Activated naive CD8-positive, alpha-beta T cell treated with anti-CD3 and anti-CD28 coated beads for 36 hours (primary cell): ENCODE data around the gene ODF2. TPM values are rescaled to one million over a fixed set of nuclear protein-coding genes. Genes with fewer than 3 reads are reported as not detected.

Experiments used
- DNase-seq: peaks from one replicate; pipeline ENCODE4 v3.0.0; 2021
- H3K27ac Mint-ChIP-seq: one replicate; pipeline ENCODE4 v1.8.0; 2022; ENCODE audit warnings: mild to moderate bottlenecking, moderate library complexity, mixed read lengths
- H3K27me3 Mint-ChIP-seq: one replicate; pipeline ENCODE4 v1.8.0; 2022; ENCODE audit warnings: mild to moderate bottlenecking, mixed read lengths
- H3K36me3 Mint-ChIP-seq: one replicate; pipeline ENCODE4 v1.8.0; 2021; ENCODE audit warnings: mild to moderate bottlenecking, mixed read lengths
- H3K4me1 Mint-ChIP-seq: one replicate; pipeline ENCODE4 v1.8.0; 2021; ENCODE audit warnings: mixed read lengths
- H3K4me3 Mint-ChIP-seq: one replicate; pipeline ENCODE4 v1.8.0; 2022; ENCODE audit warnings: mild to moderate bottlenecking, moderate library complexity, mixed read lengths
- H3K9me3 Mint-ChIP-seq: one replicate; pipeline ENCODE4 v1.8.0; 2022; ENCODE audit warnings: mixed read lengths
- total RNA-seq, 2 experiments: library from RNA; stranded (reverse); gene quantifications; one replicate each; pipeline ENCODE4 v1.2.3, GENCODE V29; 2021

ODF2 gene
- total RNA-seq, 2 experiments from 2014 or later: 72.7 to 76.1 TPM

DNA sequence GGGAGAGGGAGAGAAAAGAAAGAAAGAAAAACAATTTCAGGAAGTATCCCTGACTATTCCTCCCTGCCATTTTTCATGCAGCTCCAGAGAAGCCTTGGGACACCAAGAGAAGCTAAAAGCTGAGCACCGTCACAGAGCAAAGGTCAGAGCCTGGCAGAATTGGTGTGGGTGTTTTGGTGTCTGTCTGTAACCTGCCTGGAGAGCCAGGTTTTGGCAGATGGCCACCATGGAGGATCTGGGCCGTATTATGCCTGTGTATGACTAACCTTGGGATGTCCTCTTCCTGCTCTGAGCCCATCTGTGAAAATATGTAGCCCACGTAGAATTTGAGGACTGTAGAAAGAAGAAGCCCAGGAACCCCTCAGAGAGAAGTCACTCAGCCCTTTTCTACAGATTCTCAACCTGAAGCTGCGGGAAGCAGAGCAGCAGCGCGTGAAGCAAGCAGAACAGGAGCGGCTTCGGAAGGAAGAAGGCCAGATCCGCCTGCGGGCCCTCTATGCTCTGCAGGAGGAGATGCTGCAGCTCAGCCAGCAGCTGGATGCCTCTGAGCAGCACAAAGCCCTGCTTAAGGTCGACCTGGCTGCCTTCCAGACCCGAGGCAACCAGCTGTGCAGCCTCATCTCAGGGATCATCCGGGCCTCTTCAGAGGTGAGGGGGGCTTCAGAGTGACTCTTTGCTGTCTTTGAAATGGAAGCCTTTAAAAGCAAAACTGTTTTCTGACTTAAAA is 67.6 kb downstream of the ODF2 start:
- DNase-seq: no peak
- Mint-ChIP-seq H3K27me3 (no peaks in the 10 kb centered on the region), H3K4me3 (no peak overlapping the region), H3K27ac (peak overlapping the region; percentile 7), H3K36me3 (peaks cover 13% of the 10 kb centered on the region), H3K9me3 (peaks cover 4% of the 10 kb centered on the region), H3K4me1 (no peaks in the 10 kb centered on the region)

DNA sequence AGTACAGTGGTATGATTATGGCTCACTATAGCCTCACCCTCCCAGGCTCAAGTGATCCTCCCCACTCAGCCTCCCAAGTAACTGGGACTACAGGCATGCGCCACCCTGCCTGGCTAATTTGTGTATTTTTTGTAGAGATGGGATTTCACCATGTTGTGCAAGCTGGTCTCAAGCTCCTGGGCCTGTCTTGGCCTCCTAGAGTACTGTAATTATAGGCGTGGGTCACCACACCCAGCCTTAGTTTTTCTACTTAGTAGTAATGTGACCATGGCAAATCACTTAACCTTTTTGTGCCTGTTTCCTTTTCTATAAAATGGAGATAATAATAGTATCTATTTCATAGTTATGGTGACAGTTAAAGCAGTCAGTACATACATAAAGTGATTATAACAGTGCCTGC is 70.9 kb downstream of the ODF2 start:
- H3K36me3 Mint-ChIP-seq: peaks cover 11% of the 10 kb centered on the region
- no peak for DNase-seq
- no peak overlapping the region for H3K27ac Mint-ChIP-seq
- no peaks in the 10 kb centered on the region for H3K27me3 Mint-ChIP-seq
- no peaks in the 10 kb centered on the region for H3K9me3 Mint-ChIP-seq
- H3K4me1 Mint-ChIP-seq: no peaks in the 10 kb centered on the region
- H3K4me3 Mint-ChIP-seq: no peak overlapping the region

DNA sequence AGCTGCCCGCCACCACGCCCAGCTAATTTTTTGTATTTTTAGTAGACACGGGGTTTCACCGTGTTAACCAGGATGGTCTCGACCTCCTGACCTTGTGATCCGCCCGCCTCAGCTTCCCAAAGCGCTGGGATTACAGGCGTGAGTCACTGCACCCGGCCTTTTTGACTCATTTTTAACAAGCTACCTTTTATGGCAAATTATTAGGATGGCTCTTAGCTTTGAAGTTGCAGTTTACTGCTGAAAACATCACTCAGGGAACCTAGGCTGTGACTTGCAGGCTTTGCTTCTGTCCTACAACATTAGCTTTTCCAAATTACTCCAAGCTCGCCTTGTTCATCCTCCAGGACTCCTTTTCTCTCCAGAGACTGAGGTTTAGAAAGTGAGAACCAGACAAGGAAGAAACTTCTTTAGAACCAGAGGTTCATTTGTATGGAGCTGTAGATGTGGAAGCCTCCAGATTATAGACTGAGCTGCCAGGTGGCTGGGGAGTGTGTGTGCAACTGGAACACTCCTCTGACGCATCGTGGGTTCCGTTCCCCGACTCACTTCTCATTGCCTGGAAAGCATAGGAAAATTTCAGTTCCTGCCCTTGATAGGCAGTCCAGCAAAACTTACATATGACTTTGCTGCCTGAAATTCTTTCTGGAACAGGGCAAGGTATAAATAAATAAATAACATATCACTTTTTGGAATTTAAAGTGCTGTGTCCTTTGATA is 72.8 kb downstream of the ODF2 start:
- no peak overlapping the region for H3K4me3 Mint-ChIP-seq
- H3K27ac Mint-ChIP-seq: peak overlapping the region; percentile 45
- no peaks in the 10 kb centered on the region for H3K27me3 Mint-ChIP-seq
- no peak for DNase-seq
- H3K4me1 Mint-ChIP-seq: peaks cover 1% of the 10 kb centered on the region
- H3K36me3 Mint-ChIP-seq: peaks cover 15% of the 10 kb centered on the region
- H3K9me3 Mint-ChIP-seq: no peaks in the 10 kb centered on the region

DNA sequence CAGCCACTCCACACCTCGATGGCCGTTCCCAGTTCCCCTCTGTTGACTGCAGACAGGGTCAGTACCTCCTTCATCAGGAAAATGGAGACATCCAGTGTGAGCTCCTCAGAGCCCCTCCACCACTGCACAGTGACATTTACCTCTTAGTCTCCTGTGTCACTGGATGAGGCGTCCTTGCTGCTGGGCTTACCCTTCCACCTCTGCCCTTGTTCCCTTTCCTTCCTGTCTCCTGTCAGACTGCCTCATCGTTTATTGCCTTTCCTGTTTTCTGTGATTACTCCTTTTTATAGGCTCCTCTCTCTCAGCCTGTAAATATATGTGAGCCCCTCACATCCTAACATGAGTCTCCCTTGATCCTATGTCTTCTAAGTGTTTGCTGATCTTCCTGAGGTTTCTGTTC is 73.4 kb downstream of the ODF2 start:
- Mint-ChIP-seq H3K36me3 (peaks cover 15% of the 10 kb centered on the region), H3K27me3 (no peaks in the 10 kb centered on the region), H3K27ac (no peak overlapping the region)

DNA sequence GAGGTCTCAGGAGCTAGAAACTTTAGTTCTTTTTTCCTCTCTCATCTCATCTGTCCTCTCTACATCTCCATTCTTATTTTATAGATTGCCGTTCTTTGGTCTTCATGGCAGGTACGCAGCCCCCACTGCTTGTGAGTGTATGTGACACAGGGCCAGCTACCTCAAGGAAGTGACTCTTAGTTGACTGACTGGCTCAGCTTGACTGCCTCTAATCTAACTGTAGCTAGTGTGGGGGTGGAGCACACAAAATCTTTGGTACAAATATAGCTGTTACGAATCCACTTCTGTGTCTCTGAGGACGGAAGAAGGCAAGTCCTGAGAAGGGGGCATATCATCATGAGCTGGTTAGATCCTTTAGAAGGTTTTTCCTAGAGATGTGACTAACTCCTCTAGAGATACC is 76.8 kb downstream of the ODF2 start:
- Mint-ChIP-seq H3K27ac (no peak overlapping the region), H3K27me3 (no peaks in the 10 kb centered on the region), H3K36me3 (peaks cover 20% of the 10 kb centered on the region), H3K4me3 (no peak overlapping the region), H3K4me1 (peaks cover 1% of the 10 kb centered on the region), H3K9me3 (no peaks in the 10 kb centered on the region)
- no peak for DNase-seq

More for the DNA sequence above, 73.4 kb downstream of the ODF2 start:
- no peak overlapping the region for H3K4me3 Mint-ChIP-seq
- no peaks in the 10 kb centered on the region for H3K9me3 Mint-ChIP-seq
- peaks cover 1% of the 10 kb centered on the region for H3K4me1 Mint-ChIP-seq
- DNase-seq: no peak

DNA sequence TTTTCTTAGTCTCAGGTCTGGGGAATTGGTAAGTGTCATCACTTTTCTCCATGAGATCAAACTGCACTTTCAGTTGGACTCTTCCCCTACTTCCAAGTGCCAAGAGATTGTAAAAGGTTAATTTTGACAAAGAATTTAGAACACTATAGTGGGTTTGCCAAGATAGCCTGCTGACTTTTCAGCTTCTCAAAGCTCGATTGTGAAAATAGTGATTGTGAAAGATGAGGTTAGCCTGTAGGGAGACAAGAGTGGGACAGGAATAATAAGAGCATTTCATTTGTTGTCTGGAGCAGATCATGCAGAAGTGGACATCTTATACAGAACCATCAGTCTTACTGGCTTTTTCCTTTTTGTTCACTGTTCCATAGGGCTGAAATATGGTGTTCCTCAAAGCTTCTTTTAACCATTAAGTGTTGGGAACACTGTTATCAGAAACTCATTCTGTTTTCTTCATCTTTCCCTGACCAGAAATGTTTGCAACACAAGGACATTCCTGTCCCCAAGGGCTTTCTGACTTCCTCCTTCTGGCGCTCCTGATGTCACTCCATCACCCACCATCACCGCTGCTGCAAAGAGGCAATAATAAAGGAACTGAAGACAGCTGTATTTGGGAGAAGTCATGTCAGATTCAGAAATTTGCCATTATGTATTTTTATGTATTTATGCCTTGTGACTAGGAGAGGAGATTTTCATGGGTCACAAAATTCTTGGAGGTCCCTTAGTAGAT is 85.0 kb downstream of the ODF2 start:
- no peak for DNase-seq
- H3K36me3 Mint-ChIP-seq: peaks cover 14% of the 10 kb centered on the region
- no peak overlapping the region for H3K27ac Mint-ChIP-seq
- no peaks in the 10 kb centered on the region for H3K4me1 Mint-ChIP-seq
- H3K27me3 Mint-ChIP-seq: no peaks in the 10 kb centered on the region
- H3K9me3 Mint-ChIP-seq: no peaks in the 10 kb centered on the region
- H3K4me3 Mint-ChIP-seq: no peak overlapping the region

DNA sequence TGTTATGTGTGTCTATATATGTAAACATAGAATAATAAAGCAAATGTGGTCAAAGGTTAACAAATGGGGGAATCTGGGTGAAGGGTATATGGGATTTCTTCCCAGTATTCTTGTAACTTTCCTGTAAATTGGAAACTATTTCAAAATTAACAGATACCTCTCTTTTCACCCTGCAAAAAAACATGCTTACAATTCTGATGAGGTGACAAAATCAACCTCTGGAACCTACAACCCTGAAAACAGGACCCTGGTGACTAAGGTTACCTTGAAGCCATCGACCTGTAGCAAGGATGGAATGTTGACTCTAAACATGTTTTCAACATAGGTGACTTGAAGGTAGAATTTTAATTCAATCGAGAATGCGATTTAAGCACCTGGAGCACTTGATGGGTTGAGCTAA is 90.7 kb downstream of the ODF2 start:
- Mint-ChIP-seq H3K4me1 (peaks cover 16% of the 10 kb centered on the region), H3K27ac (no peak overlapping the region), H3K36me3 (peaks cover 2% of the 10 kb centered on the region)

DNA sequence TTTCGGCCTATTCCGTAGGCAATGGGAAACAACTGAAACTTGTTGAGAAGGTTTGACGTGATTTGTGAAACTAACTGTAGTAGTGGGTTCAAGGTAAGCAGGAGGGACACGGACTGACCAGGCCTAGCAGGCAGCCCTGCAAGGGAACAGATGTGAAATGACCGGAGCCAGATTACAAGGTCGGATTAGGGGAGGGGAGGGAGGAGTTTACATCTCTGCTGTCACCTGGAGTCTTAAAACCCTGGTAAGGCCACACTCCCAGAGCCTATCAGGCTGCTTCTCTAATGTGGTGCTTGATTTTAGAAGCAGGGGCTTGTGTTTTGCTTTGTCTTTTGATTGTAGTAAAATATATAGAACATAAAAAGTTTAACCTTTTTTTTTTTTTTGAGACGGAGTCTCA is 93.1 kb downstream of the ODF2 start:
- H3K4me3 Mint-ChIP-seq: no peak overlapping the region

More for the DNA sequence above, 90.7 kb downstream of the ODF2 start:
- DNase-seq: no peak
- Mint-ChIP-seq H3K27me3 (no peaks in the 10 kb centered on the region), H3K9me3 (no peaks in the 10 kb centered on the region), H3K4me3 (no peak overlapping the region)

DNA sequence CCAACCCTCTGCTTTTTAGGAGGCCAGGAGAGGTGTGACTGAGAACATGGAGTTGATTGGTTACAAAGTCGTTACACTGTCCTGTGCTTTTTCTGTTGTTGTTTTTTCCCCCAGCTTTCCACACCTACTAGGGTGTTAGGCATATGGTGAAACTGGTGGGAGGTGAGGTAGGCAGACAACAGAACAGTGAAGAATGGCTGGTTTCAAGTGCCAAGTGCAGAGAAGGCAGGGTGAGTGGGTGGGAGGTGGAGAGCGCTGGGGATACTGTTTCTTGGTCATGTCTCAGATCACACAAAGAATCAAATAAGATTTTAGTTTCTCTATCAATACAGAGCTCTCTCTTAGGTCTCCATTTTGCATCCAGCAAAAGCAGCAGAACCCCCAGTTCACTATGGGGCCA is 94.4 kb downstream of the ODF2 start:
- H3K4me3 Mint-ChIP-seq: peak overlapping the region; percentile 25
- H3K4me1 Mint-ChIP-seq: peaks cover 21% of the 10 kb centered on the region
- H3K27me3 Mint-ChIP-seq: no peaks in the 10 kb centered on the region
- peak; percentile 64 for DNase-seq
- no peaks in the 10 kb centered on the region for H3K9me3 Mint-ChIP-seq
- H3K27ac Mint-ChIP-seq: peak overlapping the region; percentile 66
- H3K36me3 Mint-ChIP-seq: no peaks in the 10 kb centered on the region

More for the DNA sequence above, 93.1 kb downstream of the ODF2 start:
- no peaks in the 10 kb centered on the region for H3K9me3 Mint-ChIP-seq
- H3K4me1 Mint-ChIP-seq: peaks cover 21% of the 10 kb centered on the region
- no peak for DNase-seq
- no peaks in the 10 kb centered on the region for H3K36me3 Mint-ChIP-seq
- H3K27ac Mint-ChIP-seq: no peak overlapping the region
- no peaks in the 10 kb centered on the region for H3K27me3 Mint-ChIP-seq

Other genes with a start within 250 kb of the ODF2 start
- gene GOLGA2, start 180.0 kb upstream of the ODF2 start, total RNA-seq: 10 to 100 TPM; 23.4 to 24.3 TPM
- 10 to 100 TPM; 16.9 to 19.4 TPM for gene SWI5, start 179.7 kb upstream of the ODF2 start, total RNA-seq
- gene TRUB2, start 133.6 kb upstream of the ODF2 start, total RNA-seq: 10 to 100 TPM; 43.5 to 45.4 TPM
- gene COQ4, start 133.2 kb upstream of the ODF2 start, total RNA-seq: 10 to 100 TPM; 41.4 to 45.6 TPM
- 10 to 100 TPM; 21.0 to 22.8 TPM for gene SLC27A4, start 115.5 kb upstream of the ODF2 start, total RNA-seq
- gene URM1, start 84.6 kb upstream of the ODF2 start, total RNA-seq: 10 to 100 TPM; 81.7 to 85.6 TPM
- gene CERCAM, start 35.1 kb upstream of the ODF2 start, total RNA-seq: 1 to 10 TPM; 1.4 to 2.2 TPM
- 10 to 100 TPM; 45.1 to 45.8 TPM for gene GLE1, start 48.7 kb downstream of the ODF2 start, total RNA-seq
- 100 to 1,000 TPM; 142 to 143 TPM for gene SPTAN1, start 96.6 kb downstream of the ODF2 start, total RNA-seq
- gene DYNC2I2, start 200.8 kb downstream of the ODF2 start, total RNA-seq: 10 to 100 TPM; 34.3 to 38.1 TPM
- gene SET, start 233.2 kb downstream of the ODF2 start, total RNA-seq: 100 to 1,000 TPM; 953 to 971 TPM
- gene PKN3, start 246.5 kb downstream of the ODF2 start, total RNA-seq: 1 to 10 TPM; 7.2 to 7.8 TPM